B cell (primary cell): Measurements from ENCODE around the gene OSGEP. TPM values are rescaled to one million over a fixed set of nuclear protein-coding genes. Genes with fewer than 3 reads are reported as not detected.
"Not testable (repeated sequence)": the region's sequence is repeated elsewhere in the genome, so short reads cannot be mapped to it uniquely, and the experiment has no call there.

Experiments
- ATAC-seq: fragments of 200-7000 bp; cut with Tn5 transposase; one replicate; pipeline ENCODE4 v1.10.0; 2021; ENCODE audit warnings: low read depth, mild to moderate bottlenecking, moderate number of reproducible peaks, moderate library complexity
- CTCF ChIA-PET: fragments of 350-600 bp; sonication (Branson Sonifier 250); formaldehyde crosslinking; loops from one replicate; lab custom pipeline; 2021; ENCODE audit warnings: antibody characterized with exemption, inconsistent platforms; lab: Charles Lee
- POLR2A ChIA-PET: fragments of 350-600 bp; sonication (Branson Sonifier 250); formaldehyde crosslinking; loops from one replicate; lab custom pipeline; 2021; ENCODE audit warnings: antibody characterized with exemption; lab: Charles Lee
- DNase-seq: peaks from one replicate; pipeline ENCODE4 v3.0.0; 2013
- H2AFZ ChIP-seq: 2 replicates; pipeline ENCODE4 v1.6.1; 2012; ENCODE audit warnings: mild to moderate bottlenecking, low read depth, low read length; ENCODE audit not compliant: insufficient read depth, poor library complexity, severe bottlenecking
- H3K27ac ChIP-seq, 2 donors: 1 replicate in 1 of 2; 2 replicates in 1 of 2; pipeline ENCODE4 v1.5.1; 2012 to 2013; ENCODE audit warnings: low read length in 2 of 2, mild to moderate bottlenecking in 2 of 2, moderate library complexity in 1 of 2
- H3K27me3 ChIP-seq, 4 experiments: fragments of 200-600 bp in 1 of 4; sonication (generic) in 1 of 4; replicated peaks in 1 of 4; 1 replicate in 2 of 4; 2 replicates in 2 of 4; pipeline versions ENCODE4 v1.6.1 to v1.7.0; 2013 to 2016; ENCODE audit warnings: low read length in 3 of 4, mild to moderate bottlenecking in 2 of 4, mixed read lengths in 1 of 4, moderate library complexity in 1 of 4; ENCODE audit not compliant: insufficient read depth in 4 of 4, control insufficient read depth in 3 of 4; ENCODE audit errors: control extremely low read depth in 1 of 4
- H3K36me3 ChIP-seq, 2 experiments: replicated peaks in 1 of 2; 1 replicate in 1 of 2; 2 replicates in 1 of 2; pipeline versions ENCODE4 v1.6.1 to v1.7.1; 2013; ENCODE audit warnings: low read length in 1 of 2; ENCODE audit not compliant: insufficient read depth in 2 of 2, control insufficient read depth in 1 of 2; ENCODE audit errors: control extremely low read depth in 1 of 2, extremely low read depth in 1 of 2
- H3K4me1 ChIP-seq, 2 donors: fragments of 200-600 bp in 1 of 2; sonication (generic) in 1 of 2; 1 replicate in 1 of 2; 2 replicates in 1 of 2; pipeline versions ENCODE4 v1.5.1 to v1.6.1; 2013 to 2017; ENCODE audit warnings: low read length in 2 of 2; ENCODE audit not compliant: control insufficient read depth in 2 of 2, insufficient read depth in 2 of 2
- H3K4me2 ChIP-seq: replicated peaks from 2 replicates; pipeline ENCODE3; 2012; ENCODE audit warnings: mild to moderate bottlenecking, low read depth, low read length; ENCODE audit not compliant: poor library complexity, severe bottlenecking
- H3K4me3 ChIP-seq, 5 experiments: fragments of 200-600 bp in 1 of 5; sonication (generic) in 1 of 5; 1 replicate in 3 of 5; 2 replicates in 2 of 5; pipeline versions ENCODE4 v1.5.1 to v1.7.0; 2011 to 2016; ENCODE audit warnings: low read length in 4 of 5, mild to moderate bottlenecking in 4 of 5, low read depth in 2 of 5, control low read depth in 1 of 5, moderate library complexity in 1 of 5; ENCODE audit not compliant: insufficient read depth in 1 of 5; ENCODE audit errors: control extremely low read depth in 1 of 5, extremely low read depth in 1 of 5
- H3K79me2 ChIP-seq: fragments of 200-600 bp; sonication (generic); one replicate; pipeline ENCODE4 v1.6.0; 2016; ENCODE audit warnings: low read length; ENCODE audit not compliant: control insufficient read depth, insufficient read depth
- H3K9ac ChIP-seq: fragments of 200-600 bp; sonication (generic); 2 replicates; pipeline ENCODE4 v1.6.1; 2017; ENCODE audit warnings: mild to moderate bottlenecking, low read length, moderate library complexity
- H3K9me3 ChIP-seq, 3 donors: one replicate each; pipeline versions ENCODE4 v1.6.1 to v1.7.1; 2013; ENCODE audit warnings: low read length in 2 of 3; ENCODE audit not compliant: control insufficient read depth in 2 of 3, insufficient read depth in 1 of 3; ENCODE audit errors: control extremely low read depth in 1 of 3
- H4K20me1 ChIP-seq: 2 replicates; pipeline ENCODE4 v1.6.0; 2012; ENCODE audit warnings: mild to moderate bottlenecking, low read length; ENCODE audit not compliant: insufficient read depth, control insufficient read depth, poor library complexity, severe bottlenecking
- H3K27ac Mint-ChIP-seq: one replicate; pipeline ENCODE4 v1.8.0; 2021; ENCODE audit warnings: mixed read lengths
- H3K27me3 Mint-ChIP-seq: one replicate; pipeline ENCODE4 v1.8.0; 2021; ENCODE audit warnings: mixed read lengths
- H3K4me1 Mint-ChIP-seq: one replicate; pipeline ENCODE4 v1.8.0; 2021; ENCODE audit warnings: mixed read lengths
- H3K4me3 Mint-ChIP-seq: one replicate; pipeline ENCODE4 v1.8.0; 2021; ENCODE audit warnings: mixed read lengths
- H3K9me3 Mint-ChIP-seq: one replicate; pipeline ENCODE4 v1.8.0; 2022; ENCODE audit warnings: mixed read lengths; ENCODE audit not compliant: insufficient read depth
- EZH2 ChIP-seq: IDR thresholded peaks from 2 replicates; pipeline ENCODE4 v1.6.1; 2012; ENCODE audit warnings: borderline replicate concordance, low read depth, mild to moderate bottlenecking, moderate library complexity, low read length; ENCODE audit not compliant: insufficient read depth, poor library complexity, severe bottlenecking
- WGBS: methylation state at CpG from one replicate; pipeline ENCODE4 v1.1.5; 2013; ENCODE audit warnings: missing lambda C conversion rate; ENCODE audit not compliant: insufficient coverage; 5-methylcytosine and 5-hydroxymethylcytosine counted together
- intact Hi-C: fragments of 100-400 bp; cut with micrococcal nuclease; formaldehyde crosslinking; loops from one replicate; pipeline ENCODE4 v1.10.0; 2022
- polyA plus RNA-seq: library from polyadenylated mRNA; depleted of rRNA; stranded (reverse); fragments of >200 nt; gene quantifications from 2 replicates; pipeline ENCODE4 v1.2.3, GENCODE V29; 2012
- total RNA-seq, 2 donors: library from RNA; stranded (reverse); fragments of 120-200 nt in 1 of 2; gene quantifications; 1 replicate in 1 of 2; 2 replicates in 1 of 2; pipeline versions ENCODE4 v1.2.3 to v1.2.4, GENCODE V29; 2013 to 2022
- TF ChIP-seq, protein P1 (sequence below): fragments of 200-600 bp; IDR thresholded peaks from one replicate; pipeline ENCODE4 v1.8.0; 2022; ENCODE audit warnings: antibody characterized with exemption, mild to moderate bottlenecking

The OSGEP gene
- total and polyA plus RNA-seq, 2 donors (not counting 1 experiment from before 2014, with no cell fraction given): 117 to 156 TPM

GRCh38 chr14:20455355-20456300 is 1.0 kb upstream of the OSGEP start:
- peak overlapping the region; percentile 82 for H3K9ac ChIP-seq
- H3K27me3 ChIP-seq: no peaks in the 10 kb centered on the region
- H3K4me2 ChIP-seq: peak overlapping the region; percentile 89
- H3K36me3 ChIP-seq: peaks cover 16 to 58% of the 10 kb centered on the region in 2 experiments
- peaks cover 27% of the 10 kb centered on the region for H4K20me1 ChIP-seq
- no peaks in the 10 kb centered on the region for H3K9me3 ChIP-seq
- under 1% methylated on average over 29 of the region's 39 CpGs for WGBS
- H3K79me2 ChIP-seq: peaks cover 66% of the 10 kb centered on the region
- peaks cover 27 to 63% of the 10 kb centered on the region in 2 donors for H3K4me1 ChIP-seq
- peak overlapping the region; percentile 70 to 95 (median 92) for H3K4me3 ChIP-seq
- peak; percentile 41 for ATAC-seq
- H3K27me3 Mint-ChIP-seq: no peaks in the 10 kb centered on the region
- no peaks in the 10 kb centered on the region for H3K9me3 Mint-ChIP-seq
- H3K4me1 Mint-ChIP-seq: peaks cover 32% of the 10 kb centered on the region
- DNase-seq: no peak
- no peak for TF ChIP-seq EZH2
- TF ChIP-seq, protein P1, sequence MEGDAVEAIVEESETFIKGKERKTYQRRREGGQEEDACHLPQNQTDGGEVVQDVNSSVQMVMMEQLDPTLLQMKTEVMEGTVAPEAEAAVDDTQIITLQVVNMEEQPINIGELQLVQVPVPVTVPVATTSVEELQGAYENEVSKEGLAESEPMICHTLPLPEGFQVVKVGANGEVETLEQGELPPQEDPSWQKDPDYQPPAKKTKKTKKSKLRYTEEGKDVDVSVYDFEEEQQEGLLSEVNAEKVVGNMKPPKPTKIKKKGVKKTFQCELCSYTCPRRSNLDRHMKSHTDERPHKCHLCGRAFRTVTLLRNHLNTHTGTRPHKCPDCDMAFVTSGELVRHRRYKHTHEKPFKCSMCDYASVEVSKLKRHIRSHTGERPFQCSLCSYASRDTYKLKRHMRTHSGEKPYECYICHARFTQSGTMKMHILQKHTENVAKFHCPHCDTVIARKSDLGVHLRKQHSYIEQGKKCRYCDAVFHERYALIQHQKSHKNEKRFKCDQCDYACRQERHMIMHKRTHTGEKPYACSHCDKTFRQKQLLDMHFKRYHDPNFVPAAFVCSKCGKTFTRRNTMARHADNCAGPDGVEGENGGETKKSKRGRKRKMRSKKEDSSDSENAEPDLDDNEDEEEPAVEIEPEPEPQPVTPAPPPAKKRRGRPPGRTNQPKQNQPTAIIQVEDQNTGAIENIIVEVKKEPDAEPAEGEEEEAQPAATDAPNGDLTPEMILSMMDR: no peak
- H3K27ac Mint-ChIP-seq: no peak overlapping the region
- ChIA-PET POLR2A (interaction anchor here (0.6 to 2.6 kb wide), 9 partner anchors 9 to 113 kb away, joined by 3 to 17 read pairs (median 4); partner anchors contain the start of genes PNP and TEP1), CTCF (interaction anchor here (0.8 to 4.6 kb wide), 5 partner anchors 14 to 157 kb away, joined by 3 to 59 read pairs (median 3); partner anchors contain the start of genes PARP2 and TEP1)
- intact Hi-C loops: loop anchor here (1.0 to 2.0 kb wide), 5 partner anchors 14 to 228 kb away; partner anchors contain the start of genes PARP2, PNP and TEP1
- H3K27ac ChIP-seq: peak overlapping the region; percentile 87 to 97
- peak overlapping the region; percentile 85 for H2AFZ ChIP-seq
- H3K4me3 Mint-ChIP-seq: no peak overlapping the region

- POLR2A ChIA-PET: interaction anchor here (0.7 kb wide), 2 partner anchors 37 to 364 kb away, joined by 3 to 9 read pairs; no protein-coding TSS in a partner anchor
- H4K20me1 ChIP-seq, H3K9me3 ChIP-seq, H3K27ac Mint-ChIP-seq, H3K4me3 ChIP-seq, H3K9me3 Mint-ChIP-seq, H3K9ac ChIP-seq, H3K27me3 ChIP-seq, H3K27ac ChIP-seq, H2AFZ ChIP-seq, DNase-seq, H3K27me3 Mint-ChIP-seq, intact Hi-C loops, ATAC-seq: not testable (repeated sequence)
- peak overlapping the region; percentile 17 for H3K4me2 ChIP-seq
- H3K4me3 Mint-ChIP-seq: peak overlapping the region; percentile 26
- CTCF ChIA-PET: interaction anchor here (0.9 to 4.6 kb wide), 3 partner anchors 24 to 38 kb away, joined by 3 to 59 read pairs (median 5); partner anchors contain the start of gene TEP1
- WGBS: 96% methylated on average over 7 of the region's 8 CpGs
- H3K36me3 ChIP-seq: peaks cover 20 to 63% of the 10 kb centered on the region in 2 experiments
- H3K4me1 ChIP-seq: peaks cover 10 to 35% of the 10 kb centered on the region in 2 donors
- peaks cover 43% of the 10 kb centered on the region for H3K79me2 ChIP-seq
- peaks cover 11% of the 10 kb centered on the region for H3K4me1 Mint-ChIP-seq
Observed at GRCh38 chr14:20452831-20453230, 1.8 kb downstream of the OSGEP start.
